Prostate gland (tissue), 2 donors: Measurements from ENCODE around the gene SON. TPM values are rescaled to one million over a fixed set of nuclear protein-coding genes. Genes with fewer than 3 reads are reported as not detected.

Experiments used
- DNase-seq: peaks from one replicate; pipeline ENCODE4 v3.0.0-alpha.2; 2019; ENCODE audit warnings: low spot score
- H3K27ac ChIP-seq, 2 donors: fragments of 200-600 bp; sonication (generic); 2 replicates each; pipeline ENCODE4 v1.5.1; 2017 to 2019
- H3K27me3 ChIP-seq: fragments of 200-600 bp; sonication (generic); replicated peaks from 2 replicates; pipeline ENCODE4 v1.5.1; 2019; ENCODE audit not compliant: insufficient read depth
- H3K36me3 ChIP-seq, 2 donors: fragments of 200-600 bp; sonication (generic); 1 replicate in 1 of 2; 2 replicates in 1 of 2; pipeline versions ENCODE4 v1.5.1 to v1.8.1; 2017 to 2019
- H3K4me1 ChIP-seq: fragments of 200-600 bp; sonication (generic); replicated peaks from 2 replicates; pipeline ENCODE4 v1.5.1; 2019
- H3K4me3 ChIP-seq, 2 donors: fragments of 200-600 bp; sonication (generic); 2 replicates each; pipeline ENCODE4 v1.5.1; 2017 to 2019
- H3K9me3 ChIP-seq: fragments of 200-600 bp; sonication (generic); 2 replicates; pipeline ENCODE4 v1.5.1; 2017
- POLR2A ChIP-seq: fragments of 450-650 bp; IDR thresholded peaks from one replicate; pipeline ENCODE4 v1.6.1; 2016; ENCODE audit warnings: antibody characterized with exemption, mild to moderate bottlenecking
- POLR2AphosphoS5 ChIP-seq: sonication (generic); formaldehyde crosslinking; IDR thresholded peaks from one replicate; pipeline ENCODE4 v1.6.1; 2017; ENCODE audit warnings: antibody characterized with exemption
- WGBS: methylation state at CpG from one replicate; pipeline ENCODE4 v1.1.5; 2018; 5-methylcytosine and 5-hydroxymethylcytosine counted together
- intact Hi-C: fragments of 100-400 bp; cut with DNase I; formaldehyde crosslinking; loops from one replicate; pipeline ENCODE4 v1.14.2; 2022
- total RNA-seq, 2 donors: library from RNA; depleted of rRNA; stranded (reverse); fragments of >200 nt; gene quantifications; one replicate each; pipeline ENCODE4 v1.1.0, GENCODE V29; 2016
- TF ChIP-seq, protein P1 (sequence below), 4 experiments: fragments of 200-600 bp in 2 of 4; fragments of 450-650 bp in 2 of 4; sonication (generic) in 2 of 4; IDR thresholded peaks; 1 replicate in 3 of 4; 2 replicates in 1 of 4; pipeline ENCODE4 v1.5.1; 2016 to 2019; ENCODE audit warnings: antibody characterized with exemption in 4 of 4, mild to moderate bottlenecking in 2 of 4, moderate library complexity in 2 of 4

SON gene
- total RNA-seq, 2 donors from 2014 or later, result 213 to 222 TPM

DNA sequence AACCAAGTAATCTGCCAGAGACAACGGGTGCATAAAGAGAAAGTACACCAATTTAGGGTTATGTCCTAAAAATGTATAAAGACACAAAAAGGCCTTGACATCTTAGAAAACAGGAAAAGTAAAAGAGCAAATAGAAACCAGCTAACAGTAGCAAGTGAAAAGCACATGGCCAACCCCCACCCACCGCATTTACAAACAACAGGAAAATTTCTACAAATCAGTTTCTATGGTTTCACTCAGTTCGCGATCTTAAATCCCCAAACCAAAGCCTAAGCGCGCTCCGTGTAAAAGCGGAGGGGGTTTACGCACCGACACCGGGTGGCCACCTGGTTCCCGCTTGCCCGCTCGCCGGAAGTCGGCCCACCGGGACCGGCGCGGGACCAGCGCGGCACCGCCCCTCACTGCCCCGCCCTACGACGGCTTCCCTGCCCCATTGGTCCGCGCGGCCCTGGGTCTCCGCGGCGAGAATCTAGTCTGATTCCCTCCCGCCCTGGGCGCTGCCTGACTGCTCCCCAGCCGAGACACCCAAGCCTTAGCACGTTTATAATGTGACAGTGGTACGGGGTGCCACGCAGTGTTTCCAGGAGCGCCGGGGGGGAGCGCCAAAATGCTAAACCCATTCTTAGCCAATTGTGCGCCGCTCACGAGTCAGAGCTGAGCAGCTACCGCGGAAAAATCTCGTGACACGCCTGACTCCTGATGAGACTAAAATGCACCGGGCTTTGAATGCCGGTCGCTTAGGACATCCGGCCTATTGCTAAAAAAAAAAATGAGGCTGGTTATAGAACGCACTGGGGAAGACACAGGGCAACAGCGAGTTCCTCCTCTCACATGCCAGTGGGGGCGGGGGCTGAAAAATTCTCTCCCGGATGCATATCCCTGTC is 840 bp upstream of the SON start, which contains the start of gene GART:
GART (minus strand) TSS at position 362 of the 884 bp plus-strand sequence. CDS start 2,802 bp downstream, outside the sequence.
- TF ChIP-seq, protein P1, sequence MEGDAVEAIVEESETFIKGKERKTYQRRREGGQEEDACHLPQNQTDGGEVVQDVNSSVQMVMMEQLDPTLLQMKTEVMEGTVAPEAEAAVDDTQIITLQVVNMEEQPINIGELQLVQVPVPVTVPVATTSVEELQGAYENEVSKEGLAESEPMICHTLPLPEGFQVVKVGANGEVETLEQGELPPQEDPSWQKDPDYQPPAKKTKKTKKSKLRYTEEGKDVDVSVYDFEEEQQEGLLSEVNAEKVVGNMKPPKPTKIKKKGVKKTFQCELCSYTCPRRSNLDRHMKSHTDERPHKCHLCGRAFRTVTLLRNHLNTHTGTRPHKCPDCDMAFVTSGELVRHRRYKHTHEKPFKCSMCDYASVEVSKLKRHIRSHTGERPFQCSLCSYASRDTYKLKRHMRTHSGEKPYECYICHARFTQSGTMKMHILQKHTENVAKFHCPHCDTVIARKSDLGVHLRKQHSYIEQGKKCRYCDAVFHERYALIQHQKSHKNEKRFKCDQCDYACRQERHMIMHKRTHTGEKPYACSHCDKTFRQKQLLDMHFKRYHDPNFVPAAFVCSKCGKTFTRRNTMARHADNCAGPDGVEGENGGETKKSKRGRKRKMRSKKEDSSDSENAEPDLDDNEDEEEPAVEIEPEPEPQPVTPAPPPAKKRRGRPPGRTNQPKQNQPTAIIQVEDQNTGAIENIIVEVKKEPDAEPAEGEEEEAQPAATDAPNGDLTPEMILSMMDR (IDR thresholded peaks at IDR 0.05), result no peak
- TF ChIP-seq POLR2A (peak; percentile 60), POLR2AphosphoS5 (peak; percentile 74)
- Histone ChIP-seq H3K36me3 (no peaks in the 10 kb centered on the region), H3K4me1 (peaks cover 5% of the 10 kb centered on the region), H3K4me3 (peak within 1 kb of the TSS; percentile 63 to 65), H3K27me3 (no peaks in the 10 kb centered on the region), H3K9me3 (no peaks in the 10 kb centered on the region), H3K27ac (peak within 1 kb of the TSS; percentile 99)
- 1% methylated on average over 49 of the region's 56 CpGs for WGBS
- intact Hi-C loops, result loop anchor here (2.0 kb wide), 1 partner anchor 63 kb away; the partner anchor contains the start of gene TMEM50B
- peak; percentile 79 for DNase-seq

DNA sequence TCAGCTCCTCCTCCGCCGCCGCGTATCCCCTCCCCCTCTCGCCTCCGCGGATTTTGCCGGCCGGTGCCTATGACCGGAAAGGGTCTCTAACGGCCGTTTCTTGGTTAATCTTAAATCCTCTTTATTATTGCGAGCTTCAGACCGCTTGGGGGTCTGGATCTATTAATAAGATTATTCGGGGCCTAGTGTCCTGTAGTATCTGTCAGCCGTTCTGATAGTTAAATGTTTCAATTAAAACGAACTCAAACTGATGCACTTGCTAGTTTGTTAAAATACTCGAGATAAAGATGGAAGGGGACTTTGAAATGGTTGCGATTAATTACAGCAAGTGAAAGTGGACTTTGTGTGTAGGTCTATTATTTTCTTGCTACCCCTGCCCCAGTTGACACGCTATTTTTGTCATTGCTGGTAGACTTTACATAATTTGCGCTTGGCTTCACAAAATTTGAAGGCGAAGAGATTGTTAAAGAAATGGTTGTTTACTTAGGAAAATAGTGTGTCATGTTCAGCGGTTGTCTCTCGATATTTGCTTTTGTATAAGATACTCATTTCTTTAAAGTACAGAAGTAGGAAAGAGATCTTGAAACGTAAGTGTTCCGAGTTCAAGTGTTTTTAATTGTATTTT is 779 bp downstream of the SON start:
- peak overlapping the region; percentile 99 for H3K27ac ChIP-seq
- H3K9me3 ChIP-seq, result no peaks in the 10 kb centered on the region
- intact Hi-C loops, result loop anchor here (2.0 kb wide), 1 partner anchor 65 kb away; the partner anchor contains the start of gene TMEM50B
- H3K36me3 ChIP-seq, result no peaks in the 10 kb centered on the region
- DNase-seq, result peak; percentile 57
- TF ChIP-seq, protein P1 (IDR thresholded peaks at IDR 0.05), result no peak
- no peak for TF ChIP-seq POLR2AphosphoS5
- TF ChIP-seq POLR2A, result no peak
- WGBS, result under 1% methylated on average over 26 of the region's 26 CpGs
- no peaks in the 10 kb centered on the region for H3K27me3 ChIP-seq
- peak overlapping the region; percentile 63 to 65 for H3K4me3 ChIP-seq
- peaks cover 5% of the 10 kb centered on the region for H3K4me1 ChIP-seq

DNA sequence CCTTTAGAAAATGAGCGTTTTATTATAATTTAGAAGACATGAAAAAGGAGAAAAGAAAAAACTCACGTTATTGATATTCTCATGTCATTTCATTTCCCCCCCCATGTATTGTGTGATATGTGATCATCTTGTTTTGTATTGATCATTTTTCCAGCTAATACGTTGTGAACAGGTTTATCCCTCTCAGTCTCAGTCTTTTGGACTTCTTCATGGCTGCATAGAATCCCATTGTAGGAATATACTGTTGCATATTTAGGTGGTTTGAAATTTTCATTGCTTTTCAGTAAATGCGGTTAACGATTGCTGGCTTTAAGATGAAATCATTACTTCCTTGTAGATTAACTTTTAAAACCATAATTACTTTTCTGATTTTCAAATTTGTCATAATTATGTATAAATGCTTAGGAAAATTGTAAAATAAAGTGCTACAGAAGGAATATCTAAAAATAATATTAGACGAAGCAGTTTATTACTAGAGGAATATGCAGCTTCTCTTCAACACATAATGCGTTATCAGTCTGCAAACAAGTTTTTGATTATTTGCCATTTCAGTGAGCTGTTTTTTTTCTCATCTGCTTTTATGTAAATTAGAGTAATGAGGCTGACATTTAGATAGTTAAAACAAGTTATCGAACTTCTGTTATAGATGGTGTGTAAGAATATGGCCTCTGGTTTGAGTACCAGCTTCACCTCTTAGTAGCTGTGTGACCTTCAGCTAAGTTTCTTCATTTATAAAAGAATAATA is 1.8 kb downstream of the SON start:
- no peaks in the 10 kb centered on the region for H3K36me3 ChIP-seq
- no peak for DNase-seq
- H3K9me3 ChIP-seq, result no peaks in the 10 kb centered on the region
- peaks cover 5% of the 10 kb centered on the region for H3K4me1 ChIP-seq
- intact Hi-C loops, result no loop called here
- no peaks in the 10 kb centered on the region for H3K27me3 ChIP-seq
- TF ChIP-seq, protein P1 (IDR thresholded peaks at IDR 0.05), result no peak
- TF ChIP-seq POLR2A (no peak), POLR2AphosphoS5 (no peak)
- no peak overlapping the region for H3K27ac ChIP-seq
- peak overlapping the region; percentile 63 to 65 for H3K4me3 ChIP-seq
- 10% methylated on average over 8 of the region's 8 CpGs for WGBS

DNA sequence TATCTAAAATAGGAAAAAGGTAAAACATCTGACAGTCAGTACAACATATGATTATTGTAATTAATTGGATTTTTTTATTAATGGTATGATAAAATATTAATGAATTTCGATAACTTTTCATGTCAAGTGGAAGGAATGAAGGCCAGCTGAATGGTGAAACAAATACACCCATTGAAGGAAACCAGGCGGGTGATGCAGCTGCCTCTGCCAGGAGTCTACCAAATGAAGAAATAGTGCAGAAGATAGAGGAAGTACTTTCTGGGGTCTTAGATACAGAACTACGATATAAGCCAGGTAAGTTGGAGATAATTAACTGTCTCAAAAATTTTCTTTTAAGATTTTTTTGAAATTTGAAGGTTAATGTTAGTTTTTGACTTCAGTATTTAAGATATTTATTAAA is 3.2 kb downstream of the SON start:
- intact Hi-C loops, result no loop called here
- Histone ChIP-seq H3K27me3 (no peaks in the 10 kb centered on the region), H3K4me3 (no peak overlapping the region), H3K36me3 (peaks cover 6 to 11% of the 10 kb centered on the region in 2 donors), H3K4me1 (peaks cover 5% of the 10 kb centered on the region), H3K27ac (no peak overlapping the region), H3K9me3 (no peaks in the 10 kb centered on the region)
- TF ChIP-seq, protein P1 (IDR thresholded peaks at IDR 0.05), result no peak
- TF ChIP-seq POLR2AphosphoS5 (no peak), POLR2A (no peak)
- WGBS, result 66% methylated on average over 3 of the region's 3 CpGs
- no peak for DNase-seq
